Thymus (tissue), 11 donors: ENCODE measurements around the gene TEX55. TPM values are rescaled to one million over a fixed set of nuclear protein-coding genes. Genes with fewer than 3 reads are reported as not detected.

Source experiments
- DNase-seq, 9 donors: peaks; one replicate each; pipeline ENCODE4 v3.0.0-alpha.2; 2013; ENCODE audit warnings: low spot score in 9 of 9, low read depth in 6 of 9, missing footprints in 1 of 9
- H3K27ac ChIP-seq, 2 donors: one replicate each; pipeline ENCODE4 v1.5.1; 2013; ENCODE audit warnings: control low read depth in 1 of 2, low read depth in 1 of 2, low read length in 1 of 2, mild to moderate bottlenecking in 1 of 2, moderate library complexity in 1 of 2
- H3K27me3 ChIP-seq, 2 donors: one replicate each; pipeline ENCODE4 v1.5.1; 2013; ENCODE audit warnings: low read length in 1 of 2; ENCODE audit not compliant: control insufficient read depth in 2 of 2, insufficient read depth in 1 of 2
- H3K36me3 ChIP-seq, 2 donors: one replicate each; pipeline ENCODE4 v1.5.1; 2013; ENCODE audit warnings: low read length in 1 of 2, mild to moderate bottlenecking in 1 of 2, moderate library complexity in 1 of 2; ENCODE audit not compliant: control insufficient read depth in 2 of 2, insufficient read depth in 2 of 2
- H3K4me1 ChIP-seq, 2 donors: one replicate each; pipeline ENCODE4 v1.5.1; 2013; ENCODE audit warnings: low read length in 2 of 2; ENCODE audit not compliant: control insufficient read depth in 2 of 2, insufficient read depth in 2 of 2
- H3K4me3 ChIP-seq, 2 donors: one replicate each; pipeline ENCODE4 v1.5.1; 2013; ENCODE audit warnings: low read length in 2 of 2, control low read depth in 1 of 2, mild to moderate bottlenecking in 1 of 2
- H3K9me3 ChIP-seq, 2 donors: one replicate each; pipeline ENCODE4 v1.5.1; 2013; ENCODE audit warnings: low read length in 1 of 2, mild to moderate bottlenecking in 1 of 2; ENCODE audit not compliant: control insufficient read depth in 2 of 2, insufficient read depth in 1 of 2
- WGBS: extraction: QIAGEN DNeasy Blood & Tissue Kit; methylation state at CpG from one replicate; pipeline ENCODE4 v1.1.7; 2013; 5-methylcytosine and 5-hydroxymethylcytosine counted together
- polyA plus RNA-seq: library from polyadenylated mRNA; stranded (reverse); fragments of 200-250 nt; gene quantifications from one replicate; pipeline ENCODE4 v1.2.3, GENCODE V29; 2013
- total RNA-seq: library from RNA; stranded (reverse); fragments of 120-200 nt; gene quantifications from one replicate; pipeline ENCODE4 v1.2.4, GENCODE V29; 2013
- donor health status: healthy.

TEX55 gene
- total and polyA plus RNA-seq, 2 donors = not detected

- Histone ChIP-seq H3K27me3 (peaks cover 0 to 20% of the 10 kb centered on the region in 2 donors), H3K4me1 (no peaks in the 10 kb centered on the region), H3K4me3 (no peak overlapping the region), H3K9me3 (no peaks in the 10 kb centered on the region), H3K27ac (no peak overlapping the region), H3K36me3 (no peaks in the 10 kb centered on the region)
- DNase-seq = no peak
- 90% methylated on average over 10 of the region's 10 CpGs for WGBS
Measured at GRCh38 chr3:119175872-119176756, 30.1 kb downstream of the TEX55 start.

GRCh38 chr3:119176778-119177177, 30.8 kb downstream of the TEX55 start:
- H3K36me3 ChIP-seq = no peaks in the 10 kb centered on the region
- no peak overlapping the region for H3K27ac ChIP-seq
- H3K27me3 ChIP-seq = peaks cover 0 to 19% of the 10 kb centered on the region in 2 donors
- no peak for DNase-seq
- no peak overlapping the region for H3K4me3 ChIP-seq
- 80% methylated on average over 4 of the region's 4 CpGs for WGBS
- no peaks in the 10 kb centered on the region for H3K9me3 ChIP-seq
- H3K4me1 ChIP-seq = no peaks in the 10 kb centered on the region

GRCh38 chr3:119177321-119177720, 31.4 kb downstream of the TEX55 start:
- H3K4me1 ChIP-seq = no peaks in the 10 kb centered on the region
- H3K27me3 ChIP-seq = peaks cover 0 to 17% of the 10 kb centered on the region in 2 donors
- DNase-seq = no peak
- H3K27ac ChIP-seq = no peak overlapping the region
- no peak overlapping the region for H3K4me3 ChIP-seq
- H3K36me3 ChIP-seq = no peaks in the 10 kb centered on the region
- WGBS = 90% methylated on average over 4 of the region's 4 CpGs
- no peaks in the 10 kb centered on the region for H3K9me3 ChIP-seq

GRCh38 chr3:119181765-119182164, 35.8 kb downstream of the TEX55 start:
- Histone ChIP-seq H3K36me3 (no peaks in the 10 kb centered on the region), H3K4me1 (no peaks in the 10 kb centered on the region), H3K4me3 (no peak overlapping the region), H3K27me3 (no peaks in the 10 kb centered on the region), H3K27ac (no peak overlapping the region), H3K9me3 (no peaks in the 10 kb centered on the region)
- DNase-seq = no peak
- WGBS = 90% methylated on average over 3 of the region's 3 CpGs

- Histone ChIP-seq H3K4me3 (no peak overlapping the region), H3K36me3 (no peaks in the 10 kb centered on the region), H3K27ac (no peak overlapping the region), H3K9me3 (no peaks in the 10 kb centered on the region), H3K27me3 (no peaks in the 10 kb centered on the region), H3K4me1 (no peaks in the 10 kb centered on the region)
- 93% methylated on average over 9 of the region's 9 CpGs for WGBS
- DNase-seq = no peak
Measured at GRCh38 chr3:119184111-119184510, 38.1 kb downstream of the TEX55 start.

- H3K9me3 ChIP-seq = no peaks in the 10 kb centered on the region
- H3K4me3 ChIP-seq = no peak overlapping the region
- H3K27ac ChIP-seq = no peak overlapping the region
- no peaks in the 10 kb centered on the region for H3K36me3 ChIP-seq
- 97% methylated on average over 7 of the region's 7 CpGs for WGBS
- no peaks in the 10 kb centered on the region for H3K27me3 ChIP-seq
- no peak for DNase-seq
- H3K4me1 ChIP-seq = no peaks in the 10 kb centered on the region
Measured at GRCh38 chr3:119184796-119185570, 39.0 kb downstream of the TEX55 start.

- Histone ChIP-seq H3K4me1 (no peaks in the 10 kb centered on the region), H3K4me3 (no peak overlapping the region), H3K9me3 (no peaks in the 10 kb centered on the region), H3K27me3 (no peaks in the 10 kb centered on the region), H3K27ac (no peak overlapping the region), H3K36me3 (no peaks in the 10 kb centered on the region)
- DNase-seq = no peak
Measured at GRCh38 chr3:119187266-119187665, 41.3 kb downstream of the TEX55 start.

- WGBS = 89% methylated on average over 1 of the region's 1 CpG
- no peaks in the 10 kb centered on the region for H3K36me3 ChIP-seq
- no peaks in the 10 kb centered on the region for H3K27me3 ChIP-seq
- no peak overlapping the region for H3K27ac ChIP-seq
- H3K4me3 ChIP-seq = no peak overlapping the region
- no peaks in the 10 kb centered on the region for H3K9me3 ChIP-seq
- H3K4me1 ChIP-seq = no peaks in the 10 kb centered on the region
- no peak for DNase-seq
Measured at GRCh38 chr3:119191800-119192199, 45.8 kb downstream of the TEX55 start.
